HG02938 (cell line): Measurements from ENCODE around the gene FAM117A.

Experiments
- ATAC-seq: cut with Tn5 transposase; IDR thresholded peaks from one replicate; pipeline ENCODE4 v1.9.1; 2021; ENCODE audit warnings: mild to moderate bottlenecking, moderate library complexity; ENCODE audit not compliant: unreplicated experiment

FAM117A gene

GRCh38 chr17:49715216-49715615 is 48.7 kb downstream of the FAM117A start:
- no peak for ATAC-seq

- no peak for ATAC-seq
Observed at GRCh38 chr17:49708515-49709183, 55.3 kb downstream of the FAM117A start.

GRCh38 chr17:49707608-49708514 is 56.1 kb downstream of the FAM117A start, which contains the start of gene SLC35B1:
Gene SLC35B1, minus strand, starts transcription at chr17:49707964. Its CDS starts 131 bp downstream, at chr17:49707833.
- peak; percentile 95 for ATAC-seq

- ATAC-seq: no peak
Observed at GRCh38 chr17:49707246-49707607, 56.7 kb downstream of the FAM117A start.

- no peak for ATAC-seq
Observed at GRCh38 chr17:49705254-49705653, 58.7 kb downstream of the FAM117A start.

- ATAC-seq: no peak
Observed at GRCh38 chr17:49703557-49704277, 60.2 kb downstream of the FAM117A start.

GRCh38 chr17:49700960-49701359 is 63.0 kb downstream of the FAM117A start:
- ATAC-seq: no peak

- ATAC-seq: no peak
Observed at GRCh38 chr17:49699966-49700575, 63.9 kb downstream of the FAM117A start.

GRCh38 chr17:49698005-49698404 is 65.9 kb downstream of the FAM117A start:
- ATAC-seq: no peak

GRCh38 chr17:49696233-49696761 is 67.6 kb downstream of the FAM117A start:
- no peak for ATAC-seq

GRCh38 chr17:49695698-49696232 is 68.2 kb downstream of the FAM117A start:
- no peak for ATAC-seq

GRCh38 chr17:49694847-49695697 is 68.9 kb downstream of the FAM117A start:
- no peak for ATAC-seq

GRCh38 chr17:49692751-49693150 is 71.2 kb downstream of the FAM117A start:
- ATAC-seq: no peak

- no peak for ATAC-seq
Observed at GRCh38 chr17:49691677-49692191, 72.2 kb downstream of the FAM117A start.

- ATAC-seq: no peak
Observed at GRCh38 chr17:49691086-49691676, 72.8 kb downstream of the FAM117A start.

- ATAC-seq: no peak
Observed at GRCh38 chr17:49690256-49690655, 73.7 kb downstream of the FAM117A start.

- no peak for ATAC-seq
Observed at GRCh38 chr17:49688848-49689247, 75.1 kb downstream of the FAM117A start.

GRCh38 chr17:49687878-49688491 is 75.9 kb downstream of the FAM117A start:
- no peak for ATAC-seq
